Activated CD4-positive, alpha-beta T cell treated with anti-CD3 and anti-CD28 coated beads for 4 hours (primary cell): ENCODE data around the gene NFATC2.

Experiments used
- DNase-seq, 2 donors: peaks; one replicate each; pipeline ENCODE4 v3.0.0-alpha.2; 2020

NFATC2 gene

GRCh38 chr20:51385646-51386530, 156.6 kb downstream of the NFATC2 start:
- peak; percentile 33 to 46 for DNase-seq

- no peak for DNase-seq
These were observed 157.6 kb downstream of the NFATC2 start for GRCh38 chr20:51384875-51385274.

GRCh38 chr20:51383891-51384510, 158.5 kb downstream of the NFATC2 start:
- no peak for DNase-seq

GRCh38 chr20:51382986-51383821, 159.3 kb downstream of the NFATC2 start:
- no peak for DNase-seq

GRCh38 chr20:51382111-51382985, 160.2 kb downstream of the NFATC2 start:
- DNase-seq, result no peak

GRCh38 chr20:51381557-51381956, 161.0 kb downstream of the NFATC2 start:
- no peak for DNase-seq

- DNase-seq, result no peak
These were observed 161.8 kb downstream of the NFATC2 start for GRCh38 chr20:51380401-51381385.

GRCh38 chr20:51379601-51380341, 162.7 kb downstream of the NFATC2 start:
- no peak for DNase-seq

- no peak for DNase-seq
These were observed 164.2 kb downstream of the NFATC2 start for GRCh38 chr20:51378171-51378928.

- DNase-seq, result no peak
These were observed 165.4 kb downstream of the NFATC2 start for GRCh38 chr20:51377132-51377531.

GRCh38 chr20:51376111-51376510, 166.4 kb downstream of the NFATC2 start:
- DNase-seq, result no peak

- DNase-seq, result no peak
These were observed 167.0 kb downstream of the NFATC2 start for GRCh38 chr20:51375561-51375960.

- no peak for DNase-seq
These were observed 167.6 kb downstream of the NFATC2 start for GRCh38 chr20:51374961-51375360.

- DNase-seq, result no peak
These were observed 168.1 kb downstream of the NFATC2 start for GRCh38 chr20:51374456-51374830.

- DNase-seq, result no peak
These were observed 168.6 kb downstream of the NFATC2 start for GRCh38 chr20:51373713-51374455.

GRCh38 chr20:51372966-51373365, 169.6 kb downstream of the NFATC2 start:
- no peak for DNase-seq

- peak; percentile 55 to 65 for DNase-seq
These were observed 170.2 kb downstream of the NFATC2 start for GRCh38 chr20:51372176-51372803.

GRCh38 chr20:51371720-51372119, 170.8 kb downstream of the NFATC2 start:
- no peak for DNase-seq
